IMR-90 (cell line): ENCODE measurements around the gene ARHGEF17. TPM values are rescaled to one million over a fixed set of nuclear protein-coding genes. Genes with fewer than 3 reads are reported as not detected.

Source experiments
- ATAC-seq: fragments of 200-7000 bp; cut with Tn5 transposase; 2 replicates; pipeline ENCODE4 v1.9.1; 2020; ENCODE audit warnings: low read depth, mild to moderate bottlenecking, moderate library complexity
- BruUV-seq: library from RNA; stranded (reverse); fragments of 400-500 nt; replicated peaks from 2 replicates; lab custom pipeline; 2021; lab: Mats Ljungman, UMichigan
- CTCF ChIA-PET: fragments of 300-600 bp; formaldehyde crosslinking; extraction: SDS; loops from one replicate; lab custom pipeline; 2021; ENCODE audit warnings: antibody characterized with exemption; lab: Yijun Ruan, JAX
- POLR2A ChIA-PET: fragments of 300-600 bp; sonication (Branson Sonifier 250); formaldehyde crosslinking; loops from one replicate; lab custom pipeline; 2022; ENCODE audit warnings: antibody characterized with exemption; ENCODE audit not compliant: unreplicated experiment; lab: Charles Lee
- DNase-seq: peaks from one replicate; pipeline ENCODE4 v3.0.0; 2013
- H2AFZ ChIP-seq: replicated peaks from 2 replicates; pipeline ENCODE3; 2013; ENCODE audit warnings: low read length, mild to moderate bottlenecking; ENCODE audit not compliant: poor library complexity
- H2AK5ac ChIP-seq: 2 replicates; pipeline ENCODE4 v1.6.1; 2013; ENCODE audit warnings: low read depth, low read length, inconsistent platforms
- H2AK9ac ChIP-seq: replicated peaks from 2 replicates; pipeline ENCODE3; 2013; ENCODE audit warnings: mild to moderate bottlenecking, low read depth, low read length, moderate library complexity; ENCODE audit not compliant: poor library complexity
- H2BK120ac ChIP-seq: 2 replicates; pipeline ENCODE4 v1.6.1; 2013; ENCODE audit warnings: low read depth, low read length, inconsistent platforms
- H2BK15ac ChIP-seq: 3 replicates; pipeline ENCODE4 v1.6.1; 2013; ENCODE audit warnings: low read depth, low read length, inconsistent platforms
- H2BK20ac ChIP-seq: 2 replicates; pipeline ENCODE4 v1.6.1; 2013; ENCODE audit warnings: low read depth, mild to moderate bottlenecking, inconsistent platforms, low read length, moderate library complexity
- H2BK5ac ChIP-seq: 2 replicates; pipeline ENCODE4 v1.6.1; 2013; ENCODE audit warnings: mild to moderate bottlenecking, low read depth, low read length, inconsistent platforms; ENCODE audit not compliant: poor library complexity, severe bottlenecking
- H3K14ac ChIP-seq: replicated peaks from 2 replicates; pipeline ENCODE4 v1.6.1; 2013; ENCODE audit warnings: low read depth, low read length, inconsistent platforms
- H3K18ac ChIP-seq: 2 replicates; pipeline ENCODE4 v1.6.1; 2013; ENCODE audit warnings: low read depth, low read length, control low read depth
- H3K23ac ChIP-seq: 2 replicates; pipeline ENCODE4 v1.6.1; 2013; ENCODE audit warnings: low read depth, low read length, inconsistent platforms
- H3K27ac ChIP-seq: 2 replicates; pipeline ENCODE4 v1.5.1; 2013; ENCODE audit warnings: mild to moderate bottlenecking, control low read depth, low read length; ENCODE audit not compliant: insufficient read depth
- H3K27me3 ChIP-seq: 2 replicates; pipeline ENCODE4 v1.6.1; 2013; ENCODE audit warnings: low read length; ENCODE audit not compliant: control insufficient read depth, insufficient read depth
- H3K36me3 ChIP-seq: 2 replicates; pipeline ENCODE4 v1.6.1; 2013; ENCODE audit warnings: low read length, mixed read lengths; ENCODE audit not compliant: control insufficient read depth, insufficient read depth
- H3K4ac ChIP-seq: 2 replicates; pipeline ENCODE4 v1.6.1; 2013; ENCODE audit warnings: low read depth, low read length, inconsistent platforms
- H3K4me1 ChIP-seq: 2 replicates; pipeline ENCODE4 v1.6.1; 2013; ENCODE audit warnings: low read length, mixed read lengths; ENCODE audit not compliant: control insufficient read depth, insufficient read depth
- H3K4me2 ChIP-seq: 2 replicates; pipeline ENCODE4 v1.6.1; 2013; ENCODE audit warnings: low read depth, mild to moderate bottlenecking, control low read depth, low read length, moderate library complexity
- H3K4me3 ChIP-seq: 2 replicates; pipeline ENCODE4 v1.5.1; 2013; ENCODE audit warnings: low read depth, mild to moderate bottlenecking, control low read depth, low read length, moderate library complexity; ENCODE audit not compliant: insufficient read depth
- H3K56ac ChIP-seq: 2 replicates; pipeline ENCODE4 v1.6.1; 2013; ENCODE audit warnings: low read length, inconsistent platforms; ENCODE audit not compliant: insufficient read depth; ENCODE audit errors: extremely low read depth
- H3K79me1 ChIP-seq, 2 experiments: 2 replicates each; pipeline ENCODE4 v1.6.1; 2013; ENCODE audit warnings: low read length in 2 of 2, inconsistent platforms in 1 of 2, low read depth in 1 of 2
- H3K9ac ChIP-seq: 2 replicates; pipeline ENCODE4 v1.6.1; 2013; ENCODE audit warnings: low read depth, low read length, control low read depth
- H3K9me1 ChIP-seq: 2 replicates; pipeline ENCODE4 v1.6.1; 2013; ENCODE audit warnings: low read length, inconsistent platforms; ENCODE audit not compliant: insufficient read depth
- H3K9me3 ChIP-seq: 2 replicates; pipeline ENCODE4 v1.6.1; 2013; ENCODE audit warnings: low read length; ENCODE audit not compliant: control insufficient read depth, insufficient read depth
- H4K20me1 ChIP-seq: 2 replicates; pipeline ENCODE4 v1.6.1; 2013; ENCODE audit warnings: low read length, inconsistent platforms; ENCODE audit not compliant: insufficient read depth
- H4K5ac ChIP-seq: 2 replicates; pipeline ENCODE4 v1.6.1; 2013; ENCODE audit warnings: mild to moderate bottlenecking, low read depth, low read length, control low read depth
- H4K8ac ChIP-seq, 2 experiments: 2 replicates each; pipeline ENCODE4 v1.6.1; 2013; ENCODE audit warnings: low read depth in 2 of 2, low read length in 2 of 2, control low read depth in 1 of 2, inconsistent platforms in 1 of 2
- H4K91ac ChIP-seq: 2 replicates; pipeline ENCODE4 v1.6.1; 2013; ENCODE audit warnings: low read depth, low read length, inconsistent platforms; ENCODE audit not compliant: insufficient read depth
- BHLHE40 ChIP-seq: fragments of 150-350 bp; IDR thresholded peaks from 2 replicates; pipeline ENCODE4 v1.6.1; 2016; ENCODE audit warnings: mild to moderate bottlenecking, low read depth, low read length
- CHD1 ChIP-seq: IDR thresholded peaks from 2 replicates; pipeline ENCODE4 v1.6.1; 2012; ENCODE audit warnings: low read depth, low read length, improper control_type of control experiment
- FOS ChIP-seq: fragments of 150-350 bp; IDR thresholded peaks from 2 replicates; pipeline ENCODE4 v1.6.1; 2016; ENCODE audit warnings: low read depth, low read length
- MAFK ChIP-seq: IDR thresholded peaks from 2 replicates; pipeline ENCODE4 v1.6.1; 2012; ENCODE audit warnings: low read depth, low read length, improper control_type of control experiment
- MXI1 ChIP-seq: IDR thresholded peaks from 2 replicates; pipeline ENCODE4 v1.6.1; 2012; ENCODE audit warnings: low read depth, mild to moderate bottlenecking, low read length, moderate library complexity, borderline replicate concordance
- POLR2A ChIP-seq: IDR thresholded peaks from 2 replicates; pipeline ENCODE4 v1.6.1; 2012; ENCODE audit warnings: mild to moderate bottlenecking, low read depth, low read length
- SMC3 ChIP-seq: fragments of 150-350 bp; IDR thresholded peaks from 2 replicates; pipeline ENCODE4 v1.6.1; 2016; ENCODE audit warnings: low read depth, mild to moderate bottlenecking, antibody characterized with exemption, low read length, moderate library complexity
- USF2 ChIP-seq: fragments of 150-350 bp; IDR thresholded peaks from 2 replicates; pipeline ENCODE4 v1.6.1; 2017; ENCODE audit warnings: mild to moderate bottlenecking, antibody characterized with exemption, low read length, low read depth
- WGBS, 2 experiments: methylation state at CpG; one replicate each; pipeline versions ENCODE4 v1.1.5 to v1.1.7; 2013; ENCODE audit warnings: missing lambda C conversion rate in 2 of 2; ENCODE audit not compliant: insufficient read length in 1 of 2; ENCODE audit errors: extremely low coverage in 2 of 2; 5-methylcytosine and 5-hydroxymethylcytosine counted together
- dilution Hi-C: fragments of 300-500 bp; cut with HindIII; formaldehyde crosslinking; loops from one replicate; pipeline ENCODE4 v1.14.3; 2018; ENCODE audit warnings: low sequenced_read_pairs; ENCODE audit not compliant: unreplicated experiment
- in situ Hi-C: fragments of 300-500 bp; cut with MboI; formaldehyde crosslinking; loops from 3 replicates; pipeline ENCODE4 v1.14.3; 2019; ENCODE audit warnings: low sequenced_read_pairs, inconsistent platforms, mixed read lengths
- intact Hi-C: fragments of 100-400 bp; cut with micrococcal nuclease; formaldehyde crosslinking; loops from 2 replicates; pipeline ENCODE4 v1.10.0; 2022
- polyA plus RNA-seq, 3 experiments: library from polyadenylated mRNA; depleted of rRNA; stranded (reverse); fragments of >200 nt; gene quantifications; 2 replicates each; pipeline ENCODE4 v1.2.3, GENCODE V29; 2012; ENCODE audit warnings: low replicate concordance in 1 of 3
- total RNA-seq: library from RNA; depleted of rRNA; stranded (reverse); fragments of >200 nt; gene quantifications from 2 replicates; pipeline ENCODE4 v1.2.3, GENCODE V29; 2012
- TF ChIP-seq, protein P1 (sequence below): conservative IDR thresholded peaks from 2 replicates; pipeline ENCODE4 v1.5.1; 2012; ENCODE audit warnings: mild to moderate bottlenecking, low read depth, low read length, improper control_type of control experiment

ARHGEF17 gene
- total and polyA plus RNA-seq, 2 of the 4 experiments (the other 2 are of a cell fraction): 21.7 to 97.7 TPM

GRCh38 chr11:73291196-73291595 is 16.9 kb upstream of the ARHGEF17 start:
- ChIA-PET CTCF (interaction anchor here (4.0 kb wide), 1 partner anchor 106 kb away, joined by 34 read pairs; no protein-coding TSS in a partner anchor), POLR2A (no interaction called here)
- peaks cover 18% of the 10 kb centered on the region for H3K9me1 ChIP-seq
- BruUV-seq: no TSS peak
- H3K4me1 ChIP-seq: peaks cover 10% of the 10 kb centered on the region
- no peak overlapping the region for H2BK120ac ChIP-seq
- no peak overlapping the region for H3K4ac ChIP-seq
- no peaks in the 10 kb centered on the region for H4K20me1 ChIP-seq
- no peak overlapping the region for H2BK20ac ChIP-seq
- H3K27ac ChIP-seq: no peak overlapping the region
- H2BK5ac ChIP-seq: no peak overlapping the region
- H3K79me1 ChIP-seq: no peaks in the 10 kb centered on the region
- no peak overlapping the region for H2BK15ac ChIP-seq
- H4K5ac ChIP-seq: no peak overlapping the region
- 0 out of 2 replicates have a peak overlapping the region, but pooled peaks have one; percentile 16 for H3K23ac ChIP-seq
- DNase-seq: no peak
- WGBS, 2 experiments: 83% methylated on average over 2 of the region's 3 CpGs; no CpG with 5 or more reads in 1 of the 2 experiments
- H3K36me3 ChIP-seq: no peaks in the 10 kb centered on the region
- no peak overlapping the region for H2AFZ ChIP-seq
- peak overlapping the region; percentile 55 for H2AK9ac ChIP-seq
- H3K9me3 ChIP-seq: no peaks in the 10 kb centered on the region
- no peak overlapping the region for H3K4me2 ChIP-seq
- no peak overlapping the region for H3K18ac ChIP-seq
- intact Hi-C loops (no loop called here), dilution Hi-C loops (no loop called here), in situ Hi-C loops (no loop called here)
- no peak for ATAC-seq
- H3K4me3 ChIP-seq: no peak overlapping the region
- no peak overlapping the region for H4K91ac ChIP-seq
- no peak overlapping the region for H3K56ac ChIP-seq
- H3K27me3 ChIP-seq: no peaks in the 10 kb centered on the region
- peak overlapping the region; percentile 35; the same call in 1 of the 2 replicates for H2AK5ac ChIP-seq
- no peak overlapping the region for H3K9ac ChIP-seq
- no peak overlapping the region for H3K14ac ChIP-seq
- H4K8ac ChIP-seq: no peak overlapping the region
- TF ChIP-seq USF2 (no peak), MAFK (no peak), BHLHE40 (no peak), CHD1 (no peak), POLR2A (no peak), MXI1 (no peak), FOS (no peak), SMC3 (no peak)
- TF ChIP-seq, protein P1, sequence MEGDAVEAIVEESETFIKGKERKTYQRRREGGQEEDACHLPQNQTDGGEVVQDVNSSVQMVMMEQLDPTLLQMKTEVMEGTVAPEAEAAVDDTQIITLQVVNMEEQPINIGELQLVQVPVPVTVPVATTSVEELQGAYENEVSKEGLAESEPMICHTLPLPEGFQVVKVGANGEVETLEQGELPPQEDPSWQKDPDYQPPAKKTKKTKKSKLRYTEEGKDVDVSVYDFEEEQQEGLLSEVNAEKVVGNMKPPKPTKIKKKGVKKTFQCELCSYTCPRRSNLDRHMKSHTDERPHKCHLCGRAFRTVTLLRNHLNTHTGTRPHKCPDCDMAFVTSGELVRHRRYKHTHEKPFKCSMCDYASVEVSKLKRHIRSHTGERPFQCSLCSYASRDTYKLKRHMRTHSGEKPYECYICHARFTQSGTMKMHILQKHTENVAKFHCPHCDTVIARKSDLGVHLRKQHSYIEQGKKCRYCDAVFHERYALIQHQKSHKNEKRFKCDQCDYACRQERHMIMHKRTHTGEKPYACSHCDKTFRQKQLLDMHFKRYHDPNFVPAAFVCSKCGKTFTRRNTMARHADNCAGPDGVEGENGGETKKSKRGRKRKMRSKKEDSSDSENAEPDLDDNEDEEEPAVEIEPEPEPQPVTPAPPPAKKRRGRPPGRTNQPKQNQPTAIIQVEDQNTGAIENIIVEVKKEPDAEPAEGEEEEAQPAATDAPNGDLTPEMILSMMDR: no peak
